Mesendoderm (in vitro differentiated cells): Measurements from ENCODE around the gene GALNT18.

Source experiments
- DNase-seq: peaks from one replicate; pipeline ENCODE4 v3.0.0; 2013
- H2AK5ac ChIP-seq: 2 replicates; pipeline ENCODE4 v1.6.1; 2013; ENCODE audit warnings: low read length, inconsistent platforms
- H2BK120ac ChIP-seq: 2 replicates; pipeline ENCODE4 v1.6.1; 2013; ENCODE audit warnings: low read depth, mild to moderate bottlenecking, low read length, moderate library complexity, mixed read lengths
- H2BK15ac ChIP-seq: replicated peaks from 2 replicates; pipeline ENCODE4 v1.6.1; 2013; ENCODE audit warnings: low read depth, mild to moderate bottlenecking, moderate library complexity
- H2BK5ac ChIP-seq: 2 replicates; pipeline ENCODE4 v1.6.1; 2013; ENCODE audit warnings: low read length, inconsistent platforms
- H3K18ac ChIP-seq: 2 replicates; pipeline ENCODE4 v1.6.1; 2013; ENCODE audit warnings: mild to moderate bottlenecking, low read length, mixed read lengths
- H3K23ac ChIP-seq: one replicate; pipeline ENCODE4 v1.6.1; 2013; ENCODE audit warnings: low read length
- H3K27ac ChIP-seq: 2 replicates; pipeline ENCODE4 v1.5.1; 2013; ENCODE audit warnings: low read depth, mild to moderate bottlenecking, inconsistent platforms, low read length, moderate library complexity
- H3K27me3 ChIP-seq: 2 replicates; pipeline ENCODE4 v1.6.1; 2013; ENCODE audit warnings: low read length, control low read depth, mild to moderate bottlenecking, inconsistent platforms; ENCODE audit not compliant: insufficient read depth, poor library complexity
- H3K36me3 ChIP-seq: 2 replicates; pipeline ENCODE4 v1.6.1; 2013; ENCODE audit warnings: low read length, inconsistent platforms; ENCODE audit not compliant: control insufficient read depth, insufficient read depth
- H3K4ac ChIP-seq: one replicate; pipeline ENCODE4 v1.6.1; 2013; ENCODE audit warnings: low read depth, mild to moderate bottlenecking, low read length, moderate library complexity
- H3K4me1 ChIP-seq: 2 replicates; pipeline ENCODE4 v1.6.1; 2013; ENCODE audit warnings: low read depth, low read length, inconsistent platforms; ENCODE audit not compliant: control insufficient read depth
- H3K4me2 ChIP-seq: 2 replicates; pipeline ENCODE4 v1.6.1; 2013; ENCODE audit warnings: low read length
- H3K4me3 ChIP-seq: 2 replicates; pipeline ENCODE4 v1.5.1; 2013; ENCODE audit warnings: mild to moderate bottlenecking, low read length
- H3K56ac ChIP-seq: one replicate; pipeline ENCODE4 v1.6.1; 2013; ENCODE audit warnings: low read length
- H3K79me1 ChIP-seq: 2 replicates; pipeline ENCODE4 v1.6.1; 2013; ENCODE audit warnings: low read length, inconsistent platforms
- H3K79me2 ChIP-seq: 2 replicates; pipeline ENCODE4 v1.6.1; 2013; ENCODE audit warnings: mild to moderate bottlenecking, low read length; ENCODE audit not compliant: control insufficient read depth, insufficient read depth
- H3K9ac ChIP-seq: 2 replicates; pipeline ENCODE4 v1.6.1; 2013; ENCODE audit warnings: low read length, inconsistent platforms
- H4K5ac ChIP-seq: one replicate; pipeline ENCODE4 v1.6.1; 2013; ENCODE audit warnings: low read length
- H4K8ac ChIP-seq: one replicate; pipeline ENCODE4 v1.6.1; 2013; ENCODE audit warnings: low read depth, mild to moderate bottlenecking, control low read depth, low read length, moderate library complexity
- WGBS: extraction: QIAGEN DNeasy Blood & Tissue Kit; methylation state at CpG from one replicate; pipeline ENCODE4 v1.1.7; 2013; ENCODE audit warnings: low lambda C conversion rate, missing lambda C conversion rate; ENCODE audit not compliant: insufficient coverage; ENCODE audit errors: extremely low coverage; 5-methylcytosine and 5-hydroxymethylcytosine counted together

Gene GALNT18

GRCh38 chr11:11513422-11513821 is 108.4 kb downstream of the GALNT18 start:
- no peak overlapping the region for H3K56ac ChIP-seq
- H2BK5ac ChIP-seq = no peak overlapping the region
- H3K79me2 ChIP-seq = no peaks in the 10 kb centered on the region
- no peak overlapping the region for H3K4me3 ChIP-seq
- no peak overlapping the region for H3K4me2 ChIP-seq
- H2AK5ac ChIP-seq = no peak overlapping the region
- H2BK120ac ChIP-seq = no peak overlapping the region
- DNase-seq = no peak
- no peak overlapping the region for H4K8ac ChIP-seq
- no peak overlapping the region for H3K23ac ChIP-seq
- no peak overlapping the region for H2BK15ac ChIP-seq
- H4K5ac ChIP-seq = no peak overlapping the region
- no peak overlapping the region for H3K9ac ChIP-seq
- no peaks in the 10 kb centered on the region for H3K36me3 ChIP-seq
- H3K27me3 ChIP-seq = no peaks in the 10 kb centered on the region
- WGBS = no CpG with 5 or more reads among the region's 3 CpGs
- no peak overlapping the region for H3K18ac ChIP-seq
- H3K4ac ChIP-seq = no peak overlapping the region
- H3K27ac ChIP-seq = no peak overlapping the region
- H3K79me1 ChIP-seq = no peaks in the 10 kb centered on the region
- no peaks in the 10 kb centered on the region for H3K4me1 ChIP-seq

- Histone ChIP-seq H3K9ac (no peak overlapping the region), H4K5ac (no peak overlapping the region), H2BK5ac (no peak overlapping the region), H3K4me1 (no peaks in the 10 kb centered on the region), H3K79me1 (no peaks in the 10 kb centered on the region), H3K79me2 (no peaks in the 10 kb centered on the region), H4K8ac (no peak overlapping the region), H3K56ac (no peak overlapping the region), H3K4me2 (no peak overlapping the region), H3K36me3 (no peaks in the 10 kb centered on the region), H3K27ac (no peak overlapping the region), H3K4me3 (no peak overlapping the region), H3K23ac (no peak overlapping the region), H3K4ac (no peak overlapping the region), H2AK5ac (no peak overlapping the region), H3K27me3 (no peaks in the 10 kb centered on the region), H2BK120ac (no peak overlapping the region), H2BK15ac (no peak overlapping the region), H3K18ac (no peak overlapping the region)
- WGBS = no CpG with 5 or more reads among the region's 4 CpGs
- no peak for DNase-seq
Observed at GRCh38 chr11:11512929-11513328, 108.9 kb downstream of the GALNT18 start.

- Histone ChIP-seq H3K36me3 (no peaks in the 10 kb centered on the region), H3K23ac (no peak overlapping the region), H4K5ac (no peak overlapping the region), H3K79me1 (no peaks in the 10 kb centered on the region), H3K9ac (no peak overlapping the region), H3K56ac (no peak overlapping the region), H3K4ac (no peak overlapping the region), H2AK5ac (no peak overlapping the region), H3K79me2 (no peaks in the 10 kb centered on the region), H3K4me1 (no peaks in the 10 kb centered on the region), H2BK15ac (no peak overlapping the region), H3K18ac (no peak overlapping the region), H2BK120ac (no peak overlapping the region), H2BK5ac (no peak overlapping the region), H3K27ac (no peak overlapping the region), H3K27me3 (no peaks in the 10 kb centered on the region), H3K4me3 (no peak overlapping the region), H3K4me2 (no peak overlapping the region), H4K8ac (no peak overlapping the region)
- DNase-seq = no peak
- WGBS = no CpG with 5 or more reads among the region's 6 CpGs
Observed at GRCh38 chr11:11512502-11512901, 109.3 kb downstream of the GALNT18 start.

GRCh38 chr11:11512090-11512489 is 109.7 kb downstream of the GALNT18 start:
- no peaks in the 10 kb centered on the region for H3K36me3 ChIP-seq
- H3K9ac ChIP-seq = no peak overlapping the region
- H4K5ac ChIP-seq = no peak overlapping the region
- no CpG with 5 or more reads among the region's 6 CpGs for WGBS
- H3K27ac ChIP-seq = no peak overlapping the region
- H2BK15ac ChIP-seq = no peak overlapping the region
- no peak overlapping the region for H3K4me3 ChIP-seq
- no peaks in the 10 kb centered on the region for H3K79me1 ChIP-seq
- H3K56ac ChIP-seq = no peak overlapping the region
- H2BK5ac ChIP-seq = no peak overlapping the region
- no peaks in the 10 kb centered on the region for H3K4me1 ChIP-seq
- H2BK120ac ChIP-seq = no peak overlapping the region
- no peak for DNase-seq
- no peak overlapping the region for H3K18ac ChIP-seq
- no peaks in the 10 kb centered on the region for H3K79me2 ChIP-seq
- no peak overlapping the region for H3K4me2 ChIP-seq
- no peak overlapping the region for H2AK5ac ChIP-seq
- no peaks in the 10 kb centered on the region for H3K27me3 ChIP-seq
- no peak overlapping the region for H4K8ac ChIP-seq
- no peak overlapping the region for H3K4ac ChIP-seq
- H3K23ac ChIP-seq = no peak overlapping the region

GRCh38 chr11:11510939-11511338 is 110.9 kb downstream of the GALNT18 start:
- no peak overlapping the region for H2AK5ac ChIP-seq
- H3K4me1 ChIP-seq = no peaks in the 10 kb centered on the region
- H2BK120ac ChIP-seq = no peak overlapping the region
- DNase-seq = no peak
- H3K56ac ChIP-seq = no peak overlapping the region
- H3K27ac ChIP-seq = no peak overlapping the region
- no peak overlapping the region for H3K4me3 ChIP-seq
- H2BK15ac ChIP-seq = no peak overlapping the region
- H3K79me2 ChIP-seq = no peaks in the 10 kb centered on the region
- no peak overlapping the region for H2BK5ac ChIP-seq
- H3K23ac ChIP-seq = no peak overlapping the region
- no peak overlapping the region for H3K4me2 ChIP-seq
- H4K8ac ChIP-seq = no peak overlapping the region
- no CpG with 5 or more reads among the region's 10 CpGs for WGBS
- H3K79me1 ChIP-seq = no peaks in the 10 kb centered on the region
- H3K9ac ChIP-seq = no peak overlapping the region
- no peak overlapping the region for H4K5ac ChIP-seq
- no peaks in the 10 kb centered on the region for H3K36me3 ChIP-seq
- no peak overlapping the region for H3K4ac ChIP-seq
- H3K18ac ChIP-seq = no peak overlapping the region
- H3K27me3 ChIP-seq = no peaks in the 10 kb centered on the region

GRCh38 chr11:11505692-11506091 is 116.1 kb downstream of the GALNT18 start:
- Histone ChIP-seq H3K4ac (no peak overlapping the region), H3K36me3 (no peaks in the 10 kb centered on the region), H2BK5ac (no peak overlapping the region), H4K8ac (no peak overlapping the region), H3K23ac (no peak overlapping the region), H3K56ac (no peak overlapping the region), H2AK5ac (no peak overlapping the region), H3K4me1 (peaks cover 7% of the 10 kb centered on the region), H2BK120ac (no peak overlapping the region), H3K27ac (no peak overlapping the region), H3K79me2 (no peaks in the 10 kb centered on the region), H3K9ac (no peak overlapping the region), H3K18ac (no peak overlapping the region), H2BK15ac (no peak overlapping the region), H3K4me3 (no peak overlapping the region), H3K27me3 (no peaks in the 10 kb centered on the region), H4K5ac (no peak overlapping the region), H3K79me1 (no peaks in the 10 kb centered on the region), H3K4me2 (no peak overlapping the region)
- DNase-seq = no peak
- WGBS = no CpG with 5 or more reads among the region's 3 CpGs
